ENCODE results near the gene MEGF10. TPM values are rescaled to one million over a fixed set of nuclear protein-coding genes. Genes with fewer than 3 reads are reported as not detected.

MEGF10 gene
- total and polyA plus RNA-seq, 2 of the 8 experiments (the other 6 are each of a cell fraction or from before 2014, with no cell fraction given): 38.2 to 53.1 TPM

- no peak for FAIRE-seq
- Histone ChIP-seq H3K56ac (replicated peaks; ENCODE audit: insufficient read length, low read depth, low read length) (no peak overlapping the region), H3K4me2 (ENCODE audit: insufficient read depth in 1 of 2, low read depth in 2 of 2, low read length in 2 of 2) (no peak overlapping the region), H2BK5ac (ENCODE audit: low read depth, low read length) (no peak overlapping the region), H2BK120ac (replicated peaks; ENCODE audit: low read depth, low read length) (no peak overlapping the region), H2AK5ac (ENCODE audit: low read depth, low read length) (no peak overlapping the region), H3K18ac (ENCODE audit: extremely low read depth, low read length) (no peak overlapping the region), H3K27me3 (replicated peaks in 1 of 4; ENCODE audit: control insufficient read depth in 3 of 4, extremely low read depth in 1 of 4, insufficient read depth in 3 of 4, low read length in 3 of 4) (no peaks in the 10 kb centered on the region; a peak in 1 of 7 replicates), H3K14ac (ENCODE audit: insufficient read length) (no peak overlapping the region), H2BK15ac (ENCODE audit: low read length) (no peak overlapping the region), H3K4me1 (replicated peaks in 1 of 4; ENCODE audit: control insufficient read depth in 3 of 4, insufficient read depth in 4 of 4, low read length in 3 of 4) (no peaks in the 10 kb centered on the region), H3K4ac (replicated peaks; ENCODE audit: insufficient read length, low read depth, low read length) (no peak overlapping the region), H3K9me3 (ENCODE audit: insufficient read depth in 2 of 2, low read depth in 1 of 2, low read length in 1 of 2) (no peaks in the 10 kb centered on the region), H3K79me1 (ENCODE audit: low read depth, low read length) (no peaks in the 10 kb centered on the region), H4K8ac (ENCODE audit: extremely low read depth, insufficient read depth, low read length) (no peak overlapping the region), H4K20me1 (replicated peaks in 1 of 2; ENCODE audit: control insufficient read depth in 1 of 2, insufficient read depth in 2 of 2, low read length in 2 of 2) (no peaks in the 10 kb centered on the region), H4K5ac (ENCODE audit: insufficient read length, low read depth, low read length) (no peak overlapping the region), H2BK20ac (ENCODE audit: low read length) (no peak overlapping the region), H2AFZ (ENCODE audit: low read length) (no peak overlapping the region), H3K9ac (replicated peaks in 1 of 4; ENCODE audit: extremely low read depth in 1 of 4, low read depth in 3 of 4, low read length in 3 of 4) (no peak overlapping the region), H2BK12ac (ENCODE audit: low read depth, low read length) (no peak overlapping the region), H3K36me3 (ENCODE audit: control insufficient read depth in 2 of 4, insufficient read depth in 4 of 4, low read length in 3 of 4) (peaks cover 0 to 4% (median 0%) of the 10 kb centered on the region in 4 experiments; a peak in 1 of 8 replicates), H3K79me2 (ENCODE audit: control insufficient read depth in 1 of 2, insufficient read depth in 2 of 2, low read length in 2 of 2) (no peaks in the 10 kb centered on the region), H3K27ac (ENCODE audit: low read depth, low read length) (no peak overlapping the region), H3K23ac (ENCODE audit: insufficient read length) (no peak overlapping the region), H3K23me2 (ENCODE audit: low read depth, low read length) (no peaks in the 10 kb centered on the region), H3K4me3 (ENCODE audit: extremely low read depth in 1 of 4, insufficient read depth in 2 of 4, low read depth in 3 of 4, low read length in 4 of 4) (no peak overlapping the region), H4K91ac (replicated peaks; ENCODE audit: insufficient read length, low read length) (no peak overlapping the region)
- no peak for DNase-seq (ENCODE audit: low read depth in 1 of 2, low spot score in 2 of 2)
- ChIA-PET POLR2A (ENCODE audit: partially characterized antibody) (no interaction called here), CTCF (ENCODE audit: partially characterized antibody) (interaction anchor here (0.8 to 1.0 kb wide), 2 partner anchors 9 to 56 kb away, joined by 3 read pairs; no protein-coding TSS in a partner anchor)
- 91% methylated on average over 2 of the region's 2 CpGs; no CpG with 5 or more reads in 1 of the 2 experiments for WGBS, 2 experiments (ENCODE audit: extremely low coverage in 1 of 2, insufficient coverage in 1 of 2, insufficient read length in 1 of 2, insufficient replicate concordance in 2 of 2, low coverage in 1 of 2, low lambda C conversion rate in 2 of 2, missing lambda C conversion rate in 1 of 2)
- no peak for TF ChIP-seq EZH2 (IDR thresholded peaks at IDR 0.05; ENCODE audit: low read depth, low read length, severe bottlenecking)
- no peak for TF ChIP-seq RXRA (IDR thresholded peaks at IDR 0.05; ENCODE audit: insufficient read depth, low read depth, low read length)
Measured at GRCh38 chr5:127433526-127433925, 142.9 kb downstream of the MEGF10 start.

Data from H1 (cell line).